ENCODE measurements around the gene KIAA1958. TPM values are rescaled to one million over a fixed set of nuclear protein-coding genes. Genes with fewer than 3 reads are reported as not detected.

Gene KIAA1958
- total RNA-seq, 2 donors from 2014 or later = 9.0 to 10.6 TPM

GRCh38 chr9:112462855-112463254, 23.8 kb upstream of the KIAA1958 start:
- Histone ChIP-seq H3K4me3 (no peak overlapping the region), H3K27me3 (no peaks in the 10 kb centered on the region), H3K9me3 (no peaks in the 10 kb centered on the region), H3K4me1 (no peaks in the 10 kb centered on the region), H3K9ac (ENCODE audit: low read depth in 2 of 2, low read length in 2 of 2) (no peak overlapping the region), H3K27ac (no peak overlapping the region), H3K36me3 (no peaks in the 10 kb centered on the region)
- intact Hi-C loops (cut with DNase I) = no loop called here
- no peak for TF ChIP-seq CTCF (IDR thresholded peaks at IDR 0.05)
- no peak for DNase-seq

GRCh38 chr9:112465352-112465751, 21.3 kb upstream of the KIAA1958 start:
- Histone ChIP-seq H3K9ac (ENCODE audit: low read depth in 2 of 2, low read length in 2 of 2) (no peak overlapping the region), H3K4me3 (no peak overlapping the region), H3K36me3 (no peaks in the 10 kb centered on the region), H3K9me3 (no peaks in the 10 kb centered on the region), H3K27ac (no peak overlapping the region), H3K4me1 (no peaks in the 10 kb centered on the region), H3K27me3 (no peaks in the 10 kb centered on the region)
- no peak for DNase-seq
- intact Hi-C loops (cut with DNase I) = no loop called here
- no peak for TF ChIP-seq CTCF (IDR thresholded peaks at IDR 0.05)

- no peaks in the 10 kb centered on the region for H3K27me3 ChIP-seq
Observed at GRCh38 chr9:112472996-112473395, 13.6 kb upstream of the KIAA1958 start.

GRCh38 chr9:112473986-112474385, 12.6 kb upstream of the KIAA1958 start:
- Histone ChIP-seq H3K4me3 (no peak overlapping the region), H3K36me3 (no peaks in the 10 kb centered on the region), H3K9ac (ENCODE audit: low read depth in 2 of 2, low read length in 2 of 2) (no peak overlapping the region), H3K27ac (no peak overlapping the region), H3K9me3 (no peaks in the 10 kb centered on the region), H3K4me1 (no peaks in the 10 kb centered on the region), H3K27me3 (no peaks in the 10 kb centered on the region)
- no peak for DNase-seq
- intact Hi-C loops (cut with DNase I) = no loop called here
- TF ChIP-seq CTCF (IDR thresholded peaks at IDR 0.05) = no peak

More at GRCh38 chr9:112472996-112473395, 13.6 kb upstream of the KIAA1958 start:
- Histone ChIP-seq H3K4me3 (no peak overlapping the region), H3K9me3 (no peaks in the 10 kb centered on the region), H3K27ac (no peak overlapping the region), H3K4me1 (no peaks in the 10 kb centered on the region), H3K9ac (ENCODE audit: low read depth in 2 of 2, low read length in 2 of 2) (no peak overlapping the region), H3K36me3 (no peaks in the 10 kb centered on the region)
- DNase-seq = no peak
- intact Hi-C loops (cut with DNase I) = no loop called here
- no peak for TF ChIP-seq CTCF (IDR thresholded peaks at IDR 0.05)

- H3K27me3 ChIP-seq = no peaks in the 10 kb centered on the region
- no peaks in the 10 kb centered on the region for H3K4me1 ChIP-seq
- no peak overlapping the region for H3K9ac ChIP-seq (ENCODE audit: low read depth in 2 of 2, low read length in 2 of 2)
- no peak for DNase-seq
- no peaks in the 10 kb centered on the region for H3K36me3 ChIP-seq
- no peak for TF ChIP-seq CTCF (IDR thresholded peaks at IDR 0.05)
- intact Hi-C loops (cut with DNase I) = no loop called here
- no peaks in the 10 kb centered on the region for H3K9me3 ChIP-seq
- no peak overlapping the region for H3K4me3 ChIP-seq
- H3K27ac ChIP-seq = no peak overlapping the region
Observed at GRCh38 chr9:112475318-112475717, 11.3 kb upstream of the KIAA1958 start.

- no peak for DNase-seq
- Histone ChIP-seq H3K27me3 (no peaks in the 10 kb centered on the region), H3K4me1 (no peaks in the 10 kb centered on the region), H3K27ac (no peak overlapping the region), H3K9ac (ENCODE audit: low read depth in 2 of 2, low read length in 2 of 2) (no peak overlapping the region), H3K9me3 (no peaks in the 10 kb centered on the region), H3K36me3 (no peaks in the 10 kb centered on the region), H3K4me3 (no peak overlapping the region)
- intact Hi-C loops (cut with DNase I) = no loop called here
- TF ChIP-seq CTCF (IDR thresholded peaks at IDR 0.05) = no peak
Observed at GRCh38 chr9:112477330-112477729, 9.3 kb upstream of the KIAA1958 start.
